CD14-positive monocyte (primary cell): ENCODE data around the gene P2RY13. TPM values are rescaled to one million over a fixed set of nuclear protein-coding genes. Genes with fewer than 3 reads are reported as not detected.

Experiments
- DNase-seq, 3 donors: peaks; one replicate each; pipeline ENCODE4 v3.0.0-alpha.2; 2011 to 2022
- H2AFZ ChIP-seq: 2 replicates; pipeline ENCODE4 v1.6.0; 2012; ENCODE audit warnings: mild to moderate bottlenecking, low read depth, low read length, inconsistent platforms; ENCODE audit not compliant: insufficient read depth, poor library complexity, severe bottlenecking
- H3K27ac ChIP-seq, 2 donors: 1 replicate in 1 of 2; 2 replicates in 1 of 2; pipeline ENCODE4 v1.5.1; 2012 to 2013; ENCODE audit warnings: low read length in 2 of 2, control low read depth in 1 of 2, inconsistent platforms in 1 of 2, low read depth in 1 of 2, mild to moderate bottlenecking in 1 of 2
- H3K27me3 ChIP-seq, 2 donors: one replicate each; pipeline versions ENCODE4 v1.6.0 to v1.6.1; 2011 to 2013; ENCODE audit warnings: low read length in 2 of 2; ENCODE audit not compliant: control insufficient read depth in 2 of 2, insufficient read depth in 2 of 2
- H3K36me3 ChIP-seq, 2 donors: replicated peaks in 1 of 2; 1 replicate in 1 of 2; 2 replicates in 1 of 2; pipeline versions ENCODE4 v1.5.1 to v1.6.1; 2012 to 2013; ENCODE audit warnings: low read length in 2 of 2, control low read depth in 1 of 2, inconsistent platforms in 1 of 2, mild to moderate bottlenecking in 1 of 2; ENCODE audit not compliant: insufficient read depth in 2 of 2, control insufficient read depth in 1 of 2
- H3K4me1 ChIP-seq, 2 donors: 1 replicate in 1 of 2; 2 replicates in 1 of 2; pipeline versions ENCODE4 v1.5.1 to v1.6.1; 2012 to 2013; ENCODE audit warnings: low read length in 2 of 2, control low read depth in 1 of 2, inconsistent platforms in 1 of 2, mild to moderate bottlenecking in 1 of 2, moderate library complexity in 1 of 2; ENCODE audit not compliant: insufficient read depth in 2 of 2, control insufficient read depth in 1 of 2
- H3K4me2 ChIP-seq: replicated peaks from 2 replicates; pipeline ENCODE3; 2012; ENCODE audit warnings: low read length, moderate library complexity, mild to moderate bottlenecking; ENCODE audit not compliant: poor library complexity, severe bottlenecking; ENCODE audit errors: extremely low read depth
- H3K4me3 ChIP-seq, 3 experiments: fragments of 200-600 bp in 1 of 3; sonication (generic) in 1 of 3; replicated peaks in 1 of 3; 1 replicate in 2 of 3; 2 replicates in 1 of 3; pipeline ENCODE4 v1.5.1; 2011 to 2013; ENCODE audit warnings: low read length in 3 of 3, mild to moderate bottlenecking in 3 of 3, control low read depth in 2 of 3, low read depth in 2 of 3, inconsistent platforms in 1 of 3, moderate library complexity in 1 of 3
- H3K79me2 ChIP-seq: 2 replicates; pipeline ENCODE4 v1.6.0; 2012; ENCODE audit warnings: mild to moderate bottlenecking, control low read depth, inconsistent platforms, low read length, moderate library complexity; ENCODE audit not compliant: insufficient read depth
- H3K9ac ChIP-seq: 2 replicates; pipeline ENCODE4 v1.6.0; 2017; ENCODE audit warnings: low read length, mild to moderate bottlenecking; ENCODE audit not compliant: insufficient read depth, poor library complexity, severe bottlenecking
- H3K9me3 ChIP-seq, 2 donors: replicated peaks in 1 of 2; 1 replicate in 1 of 2; 2 replicates in 1 of 2; pipeline versions ENCODE4 v1.5.1 to v1.6.1; 2012 to 2013; ENCODE audit warnings: low read length in 2 of 2, control low read depth in 1 of 2; ENCODE audit not compliant: control insufficient read depth in 1 of 2, insufficient read depth in 1 of 2
- H4K20me1 ChIP-seq: 2 replicates; pipeline ENCODE4 v1.6.0; 2012; ENCODE audit warnings: mild to moderate bottlenecking, low read length, control low read depth, moderate library complexity; ENCODE audit not compliant: insufficient read depth
- H3K27ac Mint-ChIP-seq, 7 donors: one replicate each; pipeline ENCODE4 v1.8.0; 2020; ENCODE audit warnings: mild to moderate bottlenecking in 7 of 7, mixed read lengths in 7 of 7, moderate library complexity in 6 of 7, inconsistent platforms in 2 of 7
- H3K27me3 Mint-ChIP-seq, 3 donors: one replicate each; pipeline ENCODE4 v1.8.0; 2021 to 2022; ENCODE audit warnings: low read depth in 3 of 3, mild to moderate bottlenecking in 3 of 3, mixed read lengths in 3 of 3, moderate library complexity in 3 of 3, inconsistent platforms in 1 of 3
- H3K36me3 Mint-ChIP-seq, 2 donors: one replicate each; pipeline ENCODE4 v1.8.0; 2020; ENCODE audit warnings: mixed read lengths in 2 of 2, inconsistent platforms in 1 of 2, mild to moderate bottlenecking in 1 of 2
- H3K4me1 Mint-ChIP-seq: one replicate; pipeline ENCODE4 v1.8.0; 2020; ENCODE audit warnings: mild to moderate bottlenecking, mixed read lengths
- H3K4me3 Mint-ChIP-seq, 2 donors: one replicate each; pipeline ENCODE4 v1.8.0; 2020; ENCODE audit warnings: mild to moderate bottlenecking in 2 of 2, mixed read lengths in 2 of 2, moderate library complexity in 1 of 2
- H3K9me3 Mint-ChIP-seq, 7 donors: one replicate each; pipeline ENCODE4 v1.8.0; 2020 to 2022; ENCODE audit warnings: mixed read lengths in 7 of 7, mild to moderate bottlenecking in 6 of 7, moderate library complexity in 6 of 7, inconsistent platforms in 2 of 7
- CTCF ChIP-seq: fragments of 200-600 bp; IDR thresholded peaks from one replicate; pipeline ENCODE4 v1.8.0; 2022; ENCODE audit warnings: antibody characterized with exemption, mild to moderate bottlenecking
- WGBS: methylation state at CpG from one replicate; pipeline ENCODE4 v1.1.5; 2013; ENCODE audit warnings: missing lambda C conversion rate; ENCODE audit not compliant: insufficient coverage; 5-methylcytosine and 5-hydroxymethylcytosine counted together
- intact Hi-C, 2 donors: fragments of 100-400 bp; cut with micrococcal nuclease; formaldehyde crosslinking; loops; one replicate each; pipeline versions ENCODE4 v1.15.0 to v1.15.1; 2023
- polyA plus RNA-seq, 3 donors: library from polyadenylated mRNA; depleted of rRNA in 1 of 3; unstranded in 2 of 3; stranded (reverse) in 1 of 3; fragments of 300-500 nt in 2 of 3; fragments of >200 nt in 1 of 3; fragmentation: Illumina TruSeq in 2 of 3; gene quantifications; 1 replicate in 2 of 3; 2 replicates in 1 of 3; pipeline ENCODE4 v1.2.3, GENCODE V29; 2012 to 2021

Gene P2RY13
- polyA plus RNA-seq, 3 donors: 45.6 to 144 (median 80.0) TPM

GRCh38 chr3:151362751-151363174 is 33.4 kb upstream of the P2RY13 start:
- peak overlapping the region; percentile 10 to 64 for H3K27ac ChIP-seq
- peak; percentile 55 to 64 (median 55) for DNase-seq
- intact Hi-C loops: no loop called here
- H3K4me2 ChIP-seq: peak overlapping the region; percentile 58
- H3K27me3 Mint-ChIP-seq: no peaks in the 10 kb centered on the region
- TF ChIP-seq CTCF: no peak
- H3K4me3 Mint-ChIP-seq: peak overlapping the region; percentile 9 to 62
- H3K9ac ChIP-seq: no peak overlapping the region
- no peaks in the 10 kb centered on the region for H3K9me3 ChIP-seq
- no peaks in the 10 kb centered on the region for H3K36me3 ChIP-seq
- WGBS: no CpG with 5 or more reads among the region's 3 CpGs
- no peaks in the 10 kb centered on the region for H3K9me3 Mint-ChIP-seq
- peaks cover 29% of the 10 kb centered on the region in 2 donors for H3K4me1 ChIP-seq
- H3K79me2 ChIP-seq: no peaks in the 10 kb centered on the region
- H3K4me1 Mint-ChIP-seq: peaks cover 32% of the 10 kb centered on the region
- peak overlapping the region in 1 of 3 experiments; percentile 35 for H3K4me3 ChIP-seq
- H3K27ac Mint-ChIP-seq: peak overlapping the region; percentile 72 to 92 (median 85)
- no peaks in the 10 kb centered on the region for H4K20me1 ChIP-seq
- H2AFZ ChIP-seq: peak overlapping the region; percentile 8
- no peaks in the 10 kb centered on the region for H3K27me3 ChIP-seq
- H3K36me3 Mint-ChIP-seq: no peaks in the 10 kb centered on the region

- intact Hi-C loops: no loop called here
- H4K20me1 ChIP-seq: no peaks in the 10 kb centered on the region
- no peaks in the 10 kb centered on the region for H3K9me3 ChIP-seq
- peaks cover 38 to 46% of the 10 kb centered on the region in 2 donors for H3K4me1 ChIP-seq
- H2AFZ ChIP-seq: no peak overlapping the region
- no peak overlapping the region for H3K9ac ChIP-seq
- H3K36me3 Mint-ChIP-seq: no peaks in the 10 kb centered on the region
- H3K9me3 Mint-ChIP-seq: no peaks in the 10 kb centered on the region
- no peaks in the 10 kb centered on the region for H3K27me3 ChIP-seq
- no peaks in the 10 kb centered on the region for H3K27me3 Mint-ChIP-seq
- peaks cover 39% of the 10 kb centered on the region for H3K4me1 Mint-ChIP-seq
- peak overlapping the region in 1 of 2 donors; percentile 11 for H3K4me3 Mint-ChIP-seq
- no CpG with 5 or more reads among the region's 2 CpGs for WGBS
- H3K4me2 ChIP-seq: peak overlapping the region; percentile 31
- peak overlapping the region in 1 of 2 donors; percentile 67 for H3K27ac ChIP-seq
- H3K79me2 ChIP-seq: no peaks in the 10 kb centered on the region
- H3K27ac Mint-ChIP-seq: peak overlapping the region in 6 of 7 donors; percentile 2 to 79 (median 47)
- no peaks in the 10 kb centered on the region for H3K36me3 ChIP-seq
- peak overlapping the region in 1 of 3 experiments; percentile 13 for H3K4me3 ChIP-seq
- DNase-seq: no peak
- TF ChIP-seq CTCF: no peak
Observed at GRCh38 chr3:151357463-151357850, 28.1 kb upstream of the P2RY13 start.
